ENCODE measurements around the gene PROS1.

Gene PROS1

GRCh38 chr3:93973131-93974126, at the start of gene PROS1:
Gene PROS1 (minus strand): TSS chr3:93973896. CDS start chr3:93973749, 147 bp downstream.
- peak; percentile 57 for DNase-seq

GRCh38 chr3:94020293-94020692, 46.6 kb upstream of the PROS1 start:
- DNase-seq, result no peak

GRCh38 chr3:94019659-94020058, 46.0 kb upstream of the PROS1 start:
- no peak for DNase-seq

DNA sequence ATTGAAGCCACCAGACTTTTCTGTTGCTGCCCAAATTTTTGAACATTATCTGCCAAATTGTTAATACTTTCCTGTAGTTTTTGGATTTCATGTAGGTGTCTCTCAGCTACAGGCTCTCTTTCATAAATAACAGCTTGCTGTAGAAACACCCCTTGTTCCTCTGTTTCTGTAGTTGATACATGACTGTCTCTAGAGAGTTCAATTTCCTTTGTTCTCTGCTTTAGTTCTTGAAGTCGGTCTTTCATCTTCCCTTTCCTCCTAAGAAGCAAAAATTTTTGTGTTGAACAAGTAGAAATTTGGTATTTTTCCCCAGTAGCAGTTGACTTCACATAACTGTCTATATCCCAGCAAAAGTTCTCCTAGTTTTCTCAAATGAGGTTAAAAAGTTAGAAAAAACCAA, 41.3 kb upstream of the PROS1 start:
- no peak for DNase-seq

- DNase-seq, result no peak
These were observed 38.5 kb upstream of the PROS1 start for GRCh38 chr3:94012185-94012584.

GRCh38 chr3:94011233-94011711, 37.6 kb upstream of the PROS1 start:
- no peak for DNase-seq

DNA sequence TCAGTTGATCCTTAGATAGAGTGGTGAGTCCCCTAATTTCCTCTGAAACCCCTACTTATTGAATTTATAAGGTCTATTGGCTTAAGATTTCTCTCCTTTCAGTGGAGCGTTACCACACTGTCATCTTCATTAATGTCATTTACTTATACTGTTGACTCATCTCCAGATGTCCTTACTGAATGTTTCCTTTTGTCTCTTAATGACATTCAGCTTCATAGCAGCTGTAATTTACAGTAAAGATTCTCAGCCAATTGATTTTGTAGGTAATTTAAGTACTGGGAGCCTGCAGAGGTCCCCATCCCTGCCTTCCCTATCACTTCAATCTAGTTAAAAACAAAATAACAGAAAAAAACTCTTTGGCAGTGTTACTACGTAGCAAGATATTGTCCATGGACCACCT, 35.9 kb upstream of the PROS1 start:
- DNase-seq, result no peak

DNA sequence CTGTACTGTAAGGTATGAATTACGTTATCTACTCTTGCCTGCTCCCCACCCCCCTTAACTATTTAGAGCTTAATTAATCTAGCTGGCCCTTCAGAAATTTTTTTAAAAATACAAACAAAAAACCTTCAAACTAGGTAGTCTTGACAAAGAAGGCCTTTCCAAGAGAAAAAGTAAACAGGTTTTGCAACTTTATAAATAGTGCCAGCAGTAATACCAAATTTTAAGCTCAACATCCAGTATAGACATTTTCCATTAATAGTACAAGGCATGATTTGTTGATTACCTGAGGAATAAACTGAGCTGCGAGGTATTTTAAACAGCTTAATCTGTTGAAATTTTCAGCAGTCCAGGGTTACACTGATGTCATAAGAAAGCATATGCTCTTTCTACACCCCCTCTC, 34.6 kb upstream of the PROS1 start:
- no peak for DNase-seq

- peak; percentile 60 for DNase-seq
These were observed 30.7 kb upstream of the PROS1 start for GRCh38 chr3:94004301-94004910.

DNA sequence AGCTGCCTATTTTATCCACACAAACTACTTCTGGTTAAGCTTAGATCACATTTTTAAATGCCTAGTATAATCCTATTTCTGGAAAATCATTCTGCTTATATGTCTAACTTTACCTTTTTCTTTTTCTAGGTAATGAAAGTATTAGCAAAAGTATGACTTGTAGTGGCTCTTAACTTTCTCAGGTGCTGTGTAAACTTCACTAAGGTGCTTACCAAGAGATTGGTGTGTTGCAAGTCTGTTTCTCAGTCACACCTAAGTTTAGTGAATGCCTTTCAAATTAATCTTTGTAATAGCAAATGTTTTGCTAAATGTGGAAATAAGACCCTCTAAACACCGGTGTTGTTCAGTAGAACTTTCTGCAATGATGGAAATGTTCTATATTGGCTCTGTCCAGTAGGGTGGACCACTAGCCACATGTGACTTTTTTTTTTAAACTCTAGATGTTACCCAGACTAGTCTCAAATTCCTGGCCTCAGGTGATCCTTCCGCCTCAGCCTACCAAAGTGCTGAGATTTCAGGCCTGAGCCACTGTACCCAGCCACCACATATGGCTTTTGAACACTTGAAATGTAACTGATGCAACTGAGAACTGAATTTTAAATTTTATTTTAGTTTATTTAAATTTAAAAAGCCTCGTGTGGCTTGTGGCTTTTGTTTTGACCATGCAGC, 28.3 kb upstream of the PROS1 start:
- no peak for DNase-seq

DNA sequence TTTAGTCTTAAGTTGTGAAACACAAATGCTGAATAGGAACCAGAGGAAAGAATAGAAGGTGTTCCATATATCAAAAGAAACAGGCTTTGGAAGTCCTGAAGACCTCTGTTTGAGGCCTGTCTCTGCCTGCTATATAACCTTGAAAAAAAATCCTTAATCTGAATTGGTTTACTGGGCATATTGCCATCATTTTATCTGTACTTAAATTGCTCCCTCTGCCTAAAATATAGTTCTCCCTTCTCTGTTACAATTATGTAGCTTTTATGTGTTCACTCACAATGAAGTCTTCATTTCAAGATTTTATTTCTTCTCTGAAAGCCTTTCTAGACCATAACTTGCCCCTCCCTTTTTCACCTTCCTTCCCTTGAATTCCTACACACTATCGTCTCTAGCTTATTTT, 27.5 kb upstream of the PROS1 start:
- DNase-seq, result no peak

DNA sequence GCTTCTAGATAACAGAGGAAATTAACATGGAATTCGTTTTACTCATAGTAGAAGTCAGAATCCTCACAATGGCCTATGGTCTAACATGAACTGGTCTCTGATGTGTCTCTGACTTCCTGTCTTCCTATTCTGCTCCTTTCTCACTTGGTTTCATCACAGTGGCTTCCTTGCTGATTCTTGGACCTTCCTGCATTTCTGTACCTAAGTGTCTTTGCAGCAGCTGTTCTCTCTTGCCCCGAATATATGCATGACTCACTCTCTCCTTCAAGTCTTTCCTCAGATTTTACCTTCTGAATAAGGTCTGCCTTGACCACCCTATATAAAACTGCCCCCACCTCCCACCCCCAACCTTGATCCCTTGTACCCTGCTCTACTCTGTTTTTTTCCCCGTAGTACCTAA, 20.4 kb upstream of the PROS1 start:
- DNase-seq, result no peak

DNA sequence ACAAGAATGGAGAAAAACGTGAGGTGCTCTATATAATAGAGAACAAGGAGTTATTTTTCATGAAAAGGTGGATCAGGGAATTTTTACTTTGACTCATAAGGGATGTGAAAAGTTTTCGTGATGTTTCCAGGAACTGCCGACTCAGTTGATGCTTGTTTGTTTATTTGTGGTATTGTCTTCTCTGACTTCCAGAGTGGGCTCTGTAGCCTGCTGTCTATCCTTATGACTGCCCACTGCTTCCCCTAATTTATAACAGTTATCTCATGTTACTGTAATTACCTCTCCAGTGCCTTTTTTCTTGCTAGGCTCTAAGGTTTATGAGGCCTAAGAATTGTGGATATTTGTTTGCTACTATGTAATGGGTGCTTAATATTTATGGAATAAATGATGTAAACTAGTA, 18.5 kb upstream of the PROS1 start:
- no peak for DNase-seq

- DNase-seq, result no peak
These were observed 17.9 kb upstream of the PROS1 start for GRCh38 chr3:93991631-93992030.

DNA sequence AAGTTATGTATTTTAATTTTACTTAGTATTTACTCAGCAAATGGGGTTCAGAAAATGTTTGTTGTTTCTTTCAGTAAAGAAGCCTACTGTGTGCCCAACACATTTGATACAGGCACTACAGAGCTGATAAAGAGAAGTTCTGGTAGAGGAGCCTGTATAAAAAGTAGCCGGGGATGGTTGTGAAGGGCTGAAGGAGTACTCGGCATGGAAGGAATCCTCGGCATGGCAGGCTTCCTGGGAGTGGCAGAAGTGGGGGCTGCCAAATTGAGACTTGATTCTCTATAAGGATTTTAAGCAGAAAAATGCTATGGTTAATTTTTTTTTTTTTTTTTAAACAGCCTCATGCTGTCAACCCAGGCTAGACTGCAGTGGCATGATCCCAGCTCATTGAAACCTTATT, 15.5 kb upstream of the PROS1 start:
- no peak for DNase-seq

DNA sequence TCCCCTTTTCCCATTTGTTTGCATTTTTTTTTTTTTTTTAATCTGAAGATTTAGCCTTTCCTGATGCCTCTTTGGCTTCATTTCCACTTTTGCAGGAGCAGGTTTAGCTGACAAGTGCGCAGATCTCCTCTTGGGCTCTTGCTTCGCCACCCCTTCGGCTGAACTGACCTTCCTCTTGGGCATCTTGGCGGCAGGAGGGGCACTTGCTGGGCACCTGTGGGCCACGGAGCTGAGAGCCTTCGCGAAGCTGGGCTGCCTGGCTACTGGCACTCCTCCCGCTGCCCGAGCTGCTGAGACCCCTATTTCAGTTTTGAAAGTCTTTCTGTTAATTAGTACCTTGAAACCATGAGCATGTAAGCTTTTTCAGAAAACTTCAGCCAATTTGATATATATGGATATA, 15.1 kb upstream of the PROS1 start:
- DNase-seq, result no peak

GRCh38 chr3:93988283-93988682, 14.6 kb upstream of the PROS1 start:
- no peak for DNase-seq

DNA sequence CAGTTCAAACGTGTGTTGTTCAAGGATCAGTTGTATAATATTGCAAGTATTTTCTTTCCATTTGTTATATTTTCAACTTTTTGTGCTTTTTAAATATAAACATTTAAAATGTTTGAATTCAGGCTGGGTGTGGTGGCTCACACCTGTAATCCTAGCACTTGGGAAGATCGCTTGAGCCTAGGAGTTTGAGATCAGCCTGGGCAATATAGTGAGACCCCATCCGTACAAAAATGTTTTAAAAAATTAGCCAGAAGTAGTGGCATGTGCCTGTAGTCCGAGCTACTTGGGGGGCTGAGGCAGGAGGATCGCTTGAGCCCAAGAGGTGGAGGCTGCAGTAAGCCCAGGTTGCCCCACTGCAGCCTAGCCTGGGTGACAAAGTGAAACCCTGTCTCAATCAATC, 10.9 kb upstream of the PROS1 start:
- DNase-seq, result no peak

- no peak for DNase-seq
These were observed 9.7 kb upstream of the PROS1 start for GRCh38 chr3:93983408-93983807.

DNA sequence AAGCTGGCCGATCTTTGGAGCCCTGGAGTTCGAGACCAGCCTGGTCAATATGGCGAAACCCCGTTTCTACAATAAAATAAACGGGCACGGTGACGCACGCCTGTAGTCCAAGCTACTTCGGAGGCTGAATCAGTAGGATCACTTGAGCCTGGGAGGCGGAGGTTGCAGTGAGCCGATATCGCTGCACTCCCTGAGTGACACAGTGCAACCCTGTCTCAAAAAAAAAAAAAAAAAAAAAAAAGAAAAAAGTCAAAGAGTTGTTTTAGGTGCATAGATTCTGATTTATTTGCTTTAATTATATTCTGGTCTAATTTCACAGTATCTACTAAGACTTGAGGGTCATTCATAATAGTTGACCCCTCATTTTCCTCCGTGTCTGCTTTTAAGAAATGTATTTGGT, 8.0 kb upstream of the PROS1 start:
- no peak for DNase-seq

GRCh38 chr3:93979850-93980676, 6.4 kb upstream of the PROS1 start, which contains the start of gene ARL13B:
Gene ARL13B (plus strand): TSS chr3:93980155. CDS start chr3:93980424, 269 bp downstream.
- peak; percentile 99 for DNase-seq

DNA sequence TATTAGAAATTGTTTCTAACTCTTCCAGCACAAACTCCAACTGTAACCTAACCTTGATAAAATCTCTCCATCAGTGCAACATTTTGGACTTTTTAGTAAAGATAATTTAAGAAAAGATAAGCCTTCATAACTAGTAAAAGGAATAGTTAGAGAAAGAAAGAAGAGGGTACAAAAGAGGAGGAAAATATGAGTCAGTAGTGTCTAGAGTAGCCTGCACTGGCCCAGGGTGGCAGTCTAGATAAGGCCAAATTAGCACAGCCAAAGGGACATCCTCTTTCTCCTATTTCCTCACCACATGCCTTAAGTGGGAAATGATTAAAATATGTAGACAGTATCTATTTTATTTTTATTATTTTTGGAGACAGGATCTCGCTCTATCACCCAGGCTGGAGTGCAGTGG, 3.7 kb downstream of the PROS1 start:
- no peak for DNase-seq

DNA sequence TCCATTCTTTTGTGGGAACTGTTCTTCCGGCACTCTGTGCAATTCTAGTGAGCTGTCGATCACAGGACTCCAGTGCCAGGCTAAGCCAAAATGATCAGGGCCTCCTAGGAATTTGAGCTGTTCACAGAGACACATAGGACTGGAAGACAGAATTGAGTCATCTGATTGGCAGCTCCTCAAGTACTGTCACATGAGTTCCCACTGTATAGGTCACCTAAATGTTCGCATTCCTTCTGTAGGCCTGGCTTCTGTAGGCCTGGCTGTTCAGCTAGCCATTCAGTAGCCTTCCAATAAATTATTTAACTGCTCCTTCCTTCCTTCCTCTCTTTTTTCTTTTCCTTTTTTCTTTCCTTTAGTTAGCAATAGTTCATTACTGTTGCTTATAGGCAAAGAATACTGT, 4.3 kb downstream of the PROS1 start:
- no peak for DNase-seq

Data from NCI-H2171 treated with DMSO at 0.1 percent for 48 hours (cell line).